Keratinocyte (primary cell): ENCODE measurements around the gene CEP131. TPM values are rescaled to one million over a fixed set of nuclear protein-coding genes. Genes with fewer than 3 reads are reported as not detected.
A peak's percentile ranks its signal among the peaks of the same experiment; 100 is the strongest.

Experiments
- DNase-seq: peaks from one replicate; pipeline ENCODE4 v3.0.0-alpha.2; 2011; ENCODE audit warnings: low read depth, missing footprints, low spot score
- FAIRE-seq: peaks from 2 replicates; lab custom pipeline; 2011; peaks lifted over from hg19 to GRCh38; lab: Jason Lieb, UNC
- H2AFZ ChIP-seq: 2 replicates; pipeline ENCODE4 v1.6.0; 2012; ENCODE audit warnings: low read length, control low read depth, inconsistent platforms; ENCODE audit not compliant: control insufficient read depth
- H3K27ac ChIP-seq: 2 replicates; pipeline ENCODE4 v1.5.1; 2011; ENCODE audit warnings: low read length; ENCODE audit not compliant: control insufficient read depth, insufficient read depth
- H3K27me3 ChIP-seq: 3 replicates; pipeline ENCODE4 v1.6.0; 2011; ENCODE audit warnings: low read length; ENCODE audit not compliant: control insufficient read depth, insufficient read depth; ENCODE audit errors: extremely low read depth
- H3K36me3 ChIP-seq, 2 experiments: 2 replicates in 1 of 2; 3 replicates in 1 of 2; pipeline ENCODE4 v1.5.1; 2011; ENCODE audit warnings: low read length in 2 of 2, mild to moderate bottlenecking in 1 of 2; ENCODE audit not compliant: control insufficient read depth in 2 of 2, insufficient read depth in 2 of 2; ENCODE audit errors: extremely low read depth in 1 of 2
- H3K4me1 ChIP-seq: 3 replicates; pipeline ENCODE4 v1.5.1; 2011; ENCODE audit warnings: low read length; ENCODE audit not compliant: control insufficient read depth, insufficient read depth; ENCODE audit errors: extremely low read depth
- H3K4me2 ChIP-seq: 3 replicates; pipeline ENCODE4 v1.6.0; 2011; ENCODE audit warnings: low read depth, low read length; ENCODE audit not compliant: control insufficient read depth, insufficient read depth; ENCODE audit errors: extremely low read depth
- H3K4me3 ChIP-seq, 3 experiments: fragments of 200-600 bp in 1 of 3; sonication (generic) in 1 of 3; 2 replicates in 2 of 3; 3 replicates in 1 of 3; pipeline ENCODE4 v1.5.1; 2011 to 2016; ENCODE audit warnings: low read length in 3 of 3, mild to moderate bottlenecking in 3 of 3, control low read depth in 2 of 3, inconsistent platforms in 1 of 3, low read depth in 1 of 3, mixed read lengths in 1 of 3, mixed run types in 1 of 3, moderate library complexity in 1 of 3; ENCODE audit not compliant: control insufficient read depth in 2 of 3, insufficient read depth in 2 of 3; ENCODE audit errors: extremely low read depth in 1 of 3
- H3K79me2 ChIP-seq: 2 replicates; pipeline ENCODE4 v1.6.0; 2012; ENCODE audit warnings: low read length; ENCODE audit not compliant: control insufficient read depth, insufficient read depth
- H3K9ac ChIP-seq: 3 replicates; pipeline ENCODE4 v1.6.0; 2011; ENCODE audit warnings: low read length; ENCODE audit not compliant: control insufficient read depth, insufficient read depth; ENCODE audit errors: extremely low read depth
- H3K9me1 ChIP-seq: 3 replicates; pipeline ENCODE4 v1.6.0; 2011; ENCODE audit warnings: low read length; ENCODE audit not compliant: control insufficient read depth, insufficient read depth; ENCODE audit errors: extremely low read depth
- H3K9me3 ChIP-seq: 2 replicates; pipeline ENCODE4 v1.5.1; 2012; ENCODE audit warnings: low read depth, low read length; ENCODE audit not compliant: control insufficient read depth
- H4K20me1 ChIP-seq: 3 replicates; pipeline ENCODE4 v1.6.0; 2011; ENCODE audit warnings: low read length; ENCODE audit not compliant: control insufficient read depth, insufficient read depth; ENCODE audit errors: extremely low read depth
- CTCF ChIP-seq, 3 experiments: IDR thresholded peaks in 1 of 3; conservative IDR thresholded peaks in 1 of 3; optimal IDR thresholded peaks in 1 of 3; 2 replicates in 2 of 3; 3 replicates in 1 of 3; pipeline versions ENCODE3 to v1.5.1; 2011; ENCODE audit warnings: low read length in 3 of 3, mild to moderate bottlenecking in 3 of 3, moderate library complexity in 2 of 3, control low read depth in 1 of 3, inconsistent platforms in 1 of 3; ENCODE audit not compliant: insufficient read depth in 2 of 3; ENCODE audit errors: extremely low read depth in 1 of 3
- EZH2 ChIP-seq: IDR thresholded peaks from one replicate; pipeline ENCODE4 v1.6.1; 2012; ENCODE audit warnings: inconsistent platforms, mild to moderate bottlenecking, low read length, moderate library complexity
- dilution Hi-C: fragments of 300-500 bp; cut with MboI; formaldehyde crosslinking; loops from one replicate; pipeline ENCODE4 v1.7.0; 2020; ENCODE audit warnings: low sequenced_read_pairs; ENCODE audit not compliant: extremely low pct_ligation_motif_present
- polyA minus RNA-seq, 3 experiments: library from RNA; depleted of rRNA, polyadenylated mRNA; stranded (reverse); fragments of >200 nt; gene quantifications; 1 replicate in 1 of 3; 2 replicates in 1 of 3; 3 replicates in 1 of 3; pipeline ENCODE4 v1.2.3, GENCODE V29; 2011
- polyA plus RNA-seq, 5 experiments: library from polyadenylated mRNA; depleted of rRNA in 3 of 5; stranded (reverse) in 3 of 5; stranded (forward) in 1 of 5; unstranded in 1 of 5; fragments of >200 nt; gene quantifications; 1 replicate in 1 of 5; 2 replicates in 3 of 5; 3 replicates in 1 of 5; pipeline versions ENCODE4 v1.2.1 to v1.2.3, GENCODE V29; 2011 to 2012; ENCODE audit warnings: missing spikeins in 2 of 5, low read depth in 1 of 5, low replicate concordance in 1 of 5

CEP131 gene
- polyA plus RNA-seq (2.6 to 3.0 TPM (median 2.7 TPM) in 3 replicates), polyA minus RNA-seq (1.3 to 7.9 TPM (median 1.5 TPM) in 3 replicates)
- 4.5 TPM for polyA plus RNA-seq (2011; ENCODE audit: low read depth)
- polyA plus RNA-seq (2011; cell fraction: cytosol; rRNA removed), result 0.57 and 3.6 TPM in 2 replicates
- 6.7 and 9.0 TPM in 2 replicates for polyA plus RNA-seq (2011; cell fraction: nucleus; rRNA removed)
- 2.2 and 5.1 TPM in 2 replicates for polyA plus RNA-seq (2012; ENCODE audit: low replicate concordance)
- polyA minus RNA-seq (2011; cell fraction: cytosol; rRNA and poly(A)+ RNA removed), result 3.3 TPM
- polyA minus RNA-seq (2011; cell fraction: nucleus; rRNA and poly(A)+ RNA removed), result 2.5 and 4.3 TPM in 2 replicates

DNA sequence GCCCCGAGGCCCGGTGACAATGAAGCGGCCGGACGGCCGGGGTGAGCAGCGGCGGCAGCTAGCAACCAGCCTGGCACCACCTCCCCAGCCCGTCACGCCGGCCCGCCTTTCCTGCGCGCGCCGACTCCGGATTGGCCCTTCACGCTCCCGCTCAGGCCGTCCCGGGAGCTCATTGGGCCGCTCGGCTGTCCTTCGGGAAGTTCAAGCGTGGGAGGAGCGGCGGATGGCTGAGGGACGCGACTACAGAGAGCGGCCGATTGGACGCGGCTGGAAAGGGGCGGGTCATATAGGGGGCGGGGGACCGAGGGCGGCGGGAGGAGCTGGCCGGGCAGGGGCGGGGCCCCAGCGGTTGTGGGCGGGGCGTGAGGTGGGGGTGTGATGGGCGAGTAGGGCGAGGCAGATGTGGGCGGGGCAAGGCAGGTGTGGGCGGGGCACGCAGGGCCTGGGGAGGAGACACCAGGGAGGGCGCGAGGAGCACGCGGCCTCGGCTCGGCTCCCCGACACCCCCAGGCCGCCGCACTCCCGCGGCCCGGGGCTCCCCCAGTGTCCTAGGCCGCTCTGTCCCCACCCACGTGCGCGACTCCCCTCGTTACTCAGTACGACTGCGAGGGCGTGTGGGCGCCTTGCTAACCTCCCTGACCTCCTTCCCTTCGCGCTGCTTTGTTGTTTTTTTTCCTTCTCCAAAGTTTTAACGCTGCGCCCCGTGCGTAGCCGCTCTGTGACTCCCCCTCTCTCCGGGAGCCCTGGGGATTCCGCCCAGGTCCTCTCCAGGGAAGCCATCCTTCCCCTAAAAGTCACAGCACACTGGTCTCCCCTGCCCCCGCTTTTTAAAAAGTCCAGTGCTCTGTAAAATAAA, at the start of gene CEP131:
Gene CEP131, minus strand, starts transcription at position 60 of the 856 bp plus-strand sequence. CDS start 2,909 bp downstream, outside the sequence.
- H3K9me1 ChIP-seq, result no peaks in the 10 kb centered on the region
- H2AFZ ChIP-seq, result peak within 1 kb of the TSS; percentile 84
- H3K4me3 ChIP-seq, result peak within 1 kb of the TSS; percentile 51 to 79 (median 67)
- no peaks in the 10 kb centered on the region for H4K20me1 ChIP-seq
- H3K9me3 ChIP-seq, result no peaks in the 10 kb centered on the region
- peak within 1 kb of the TSS; percentile 87 for H3K4me2 ChIP-seq
- H3K36me3 ChIP-seq, result no peaks in the 10 kb centered on the region
- dilution Hi-C loops, result no loop called here
- peak; percentile 92 for DNase-seq
- H3K4me1 ChIP-seq, result peaks cover 17% of the 10 kb centered on the region
- no peak within 1 kb of the TSS for H3K27ac ChIP-seq
- TF ChIP-seq CTCF (optimal IDR thresholded peaks at IDR 0.05 in 1 of 3, IDR thresholded peaks at IDR 0.05 in 1 of 3, conservative IDR thresholded peaks at IDR 0.05 in 1 of 3; ENCODE audit: extremely low read depth in 1 of 3, insufficient read depth in 2 of 3, low read length in 3 of 3) (no peak), EZH2 (no peak)
- no peak for FAIRE-seq
- peak within 1 kb of the TSS; percentile 56 for H3K9ac ChIP-seq
- H3K79me2 ChIP-seq, result no peaks in the 10 kb centered on the region
- no peaks in the 10 kb centered on the region for H3K27me3 ChIP-seq

- Histone ChIP-seq H3K27ac (peak overlapping the region; percentile 31), H4K20me1 (peaks cover 4% of the 10 kb centered on the region), H3K36me3 (peaks cover 20 to 28% of the 10 kb centered on the region in 2 experiments), H3K4me3 (peak overlapping the region in 1 of 3 experiments; percentile 0), H3K9ac (peak overlapping the region; percentile 39), H3K27me3 (no peaks in the 10 kb centered on the region), H3K9me1 (peaks cover 2% of the 10 kb centered on the region), H3K4me2 (peak overlapping the region; percentile 9), H2AFZ (no peak overlapping the region), H3K79me2 (no peaks in the 10 kb centered on the region), H3K4me1 (peaks cover 11% of the 10 kb centered on the region), H3K9me3 (no peaks in the 10 kb centered on the region)
- TF ChIP-seq EZH2 (no peak), CTCF (optimal IDR thresholded peaks at IDR 0.05 in 1 of 3, IDR thresholded peaks at IDR 0.05 in 1 of 3, conservative IDR thresholded peaks at IDR 0.05 in 1 of 3; ENCODE audit: extremely low read depth in 1 of 3, insufficient read depth in 2 of 3, low read length in 3 of 3) (no peak)
- dilution Hi-C loops, result no loop called here
- DNase-seq (peak; percentile 35), FAIRE-seq (peak; percentile 83)
These were observed 48.5 kb upstream of the CEP131 start for GRCh38 chr17:81271226-81271625.
